GM10266 (cell line): ENCODE results near the gene TNNT3.

Source experiments
- DNase-seq: peaks from one replicate; pipeline ENCODE4 v3.0.0; 2012; ENCODE audit errors: extremely low spot score
- TF ChIP-seq, protein P1 (sequence below): IDR thresholded peaks from 2 replicates; pipeline ENCODE4 v1.5.1; 2012; ENCODE audit warnings: mild to moderate bottlenecking, low read depth; ENCODE audit not compliant: control insufficient read depth, insufficient read depth; ENCODE audit errors: missing control alignments

Gene TNNT3

DNA sequence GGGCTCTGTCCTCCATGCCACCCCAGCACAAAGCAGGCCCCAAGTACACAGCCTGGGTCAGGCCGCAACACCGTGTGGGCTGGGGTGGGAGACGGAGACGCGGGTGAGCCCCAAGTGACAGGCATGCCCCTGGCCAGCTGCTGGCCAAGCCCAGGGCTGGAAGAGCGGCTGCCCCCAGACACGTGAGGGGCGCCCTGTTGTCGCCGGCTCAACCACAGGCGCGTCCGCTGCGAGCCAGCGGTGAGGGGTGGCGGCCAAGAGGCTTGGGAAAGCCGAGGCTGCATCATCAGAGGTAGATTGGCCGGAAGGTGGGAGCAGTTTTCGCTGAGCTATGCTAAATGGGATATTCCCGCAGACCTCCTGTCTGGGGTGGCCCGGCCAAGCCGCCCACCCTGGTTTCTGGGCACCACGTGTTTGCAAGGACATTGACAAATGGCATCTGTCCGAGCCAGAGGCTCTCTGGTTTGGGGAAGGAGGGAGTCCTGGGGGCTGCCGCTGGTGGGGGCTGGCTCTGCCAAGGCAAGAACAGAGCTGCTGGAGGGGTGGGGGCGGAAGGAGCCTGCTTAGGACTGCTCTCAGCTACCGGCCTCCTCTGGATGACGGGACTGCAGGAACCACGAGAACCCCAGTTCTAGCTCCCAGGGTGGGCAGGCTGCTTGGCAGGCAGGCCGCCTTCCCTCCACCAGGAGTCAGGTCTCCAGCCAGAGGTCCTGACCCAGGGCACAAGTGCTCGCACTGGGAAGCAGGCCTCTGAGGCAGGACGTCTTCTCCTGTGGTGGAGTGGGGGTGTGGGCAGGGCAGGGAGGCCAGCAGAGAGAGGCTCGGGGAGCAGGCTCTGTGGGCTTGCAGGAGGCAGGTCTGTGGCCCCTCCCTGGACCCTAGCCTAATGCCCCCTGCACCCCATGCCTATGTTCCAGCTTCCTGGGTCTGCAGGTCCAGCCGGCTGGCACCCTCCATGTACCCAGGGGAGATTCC is 28.4 kb upstream of the TNNT3 start:
- TF ChIP-seq, protein P1, sequence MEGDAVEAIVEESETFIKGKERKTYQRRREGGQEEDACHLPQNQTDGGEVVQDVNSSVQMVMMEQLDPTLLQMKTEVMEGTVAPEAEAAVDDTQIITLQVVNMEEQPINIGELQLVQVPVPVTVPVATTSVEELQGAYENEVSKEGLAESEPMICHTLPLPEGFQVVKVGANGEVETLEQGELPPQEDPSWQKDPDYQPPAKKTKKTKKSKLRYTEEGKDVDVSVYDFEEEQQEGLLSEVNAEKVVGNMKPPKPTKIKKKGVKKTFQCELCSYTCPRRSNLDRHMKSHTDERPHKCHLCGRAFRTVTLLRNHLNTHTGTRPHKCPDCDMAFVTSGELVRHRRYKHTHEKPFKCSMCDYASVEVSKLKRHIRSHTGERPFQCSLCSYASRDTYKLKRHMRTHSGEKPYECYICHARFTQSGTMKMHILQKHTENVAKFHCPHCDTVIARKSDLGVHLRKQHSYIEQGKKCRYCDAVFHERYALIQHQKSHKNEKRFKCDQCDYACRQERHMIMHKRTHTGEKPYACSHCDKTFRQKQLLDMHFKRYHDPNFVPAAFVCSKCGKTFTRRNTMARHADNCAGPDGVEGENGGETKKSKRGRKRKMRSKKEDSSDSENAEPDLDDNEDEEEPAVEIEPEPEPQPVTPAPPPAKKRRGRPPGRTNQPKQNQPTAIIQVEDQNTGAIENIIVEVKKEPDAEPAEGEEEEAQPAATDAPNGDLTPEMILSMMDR: no peak
- peak; percentile 38 for DNase-seq

DNA sequence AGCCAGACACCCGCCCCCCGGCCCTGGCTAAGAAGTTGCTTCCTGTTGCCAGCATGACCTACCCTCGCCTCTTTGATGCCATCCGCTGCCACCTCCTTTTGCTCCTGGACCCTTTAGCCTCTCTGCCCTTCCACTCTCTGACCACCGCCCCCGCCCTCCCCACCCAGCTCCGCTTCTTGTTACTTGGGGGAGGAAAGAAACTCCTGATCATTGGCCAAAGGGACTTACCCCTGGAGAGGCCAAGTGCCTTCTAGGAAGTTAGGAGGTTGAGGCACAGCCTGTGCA is 27.7 kb upstream of the TNNT3 start, which contains the start of gene PRR33:
Gene PRR33 (minus strand): TSS at position 65 of the 285 bp plus-strand sequence. CDS start 1,311 bp downstream, outside the sequence.
- DNase-seq: no peak
- TF ChIP-seq, protein P1: no peak

DNA sequence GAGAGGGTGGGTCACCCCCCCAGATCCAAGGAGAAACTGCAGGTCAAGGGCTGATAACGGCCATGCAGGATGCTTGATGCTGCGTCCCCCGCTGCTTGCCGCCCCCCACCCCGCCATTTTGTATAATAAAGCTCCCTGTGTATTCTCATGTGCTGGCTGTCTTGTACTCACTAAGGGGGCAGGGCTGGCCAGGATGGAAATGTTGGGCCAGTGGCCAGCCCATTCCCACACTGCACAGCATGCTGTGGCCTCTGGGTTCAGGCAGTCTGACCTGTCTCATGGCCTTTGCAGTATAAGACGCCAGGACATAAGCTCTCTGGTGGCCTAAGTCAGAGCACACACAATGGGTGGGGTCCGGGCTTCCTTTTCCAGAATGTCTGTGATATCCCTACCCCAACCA is 27.4 kb upstream of the TNNT3 start:
- no peak for DNase-seq

DNA sequence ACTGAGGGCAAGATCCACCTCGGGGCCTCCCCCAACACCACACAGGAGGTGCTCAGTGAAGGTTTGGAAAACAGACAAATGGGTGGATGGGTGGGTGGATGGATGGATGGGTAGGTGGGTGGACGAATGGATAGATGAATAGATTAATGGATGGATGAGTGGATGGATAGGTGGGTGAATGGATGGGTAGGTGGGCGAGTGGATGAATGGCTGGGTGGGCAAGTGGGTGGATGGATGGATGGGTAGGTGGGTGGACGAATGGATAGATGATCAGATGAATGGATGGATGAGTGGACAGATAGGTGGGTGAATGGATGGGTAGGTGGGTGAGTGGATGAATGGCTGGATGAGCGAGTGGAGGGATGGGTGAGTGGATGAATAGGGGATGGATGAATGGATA is 26.9 kb upstream of the TNNT3 start:
- TF ChIP-seq, protein P1: no peak
- no peak for DNase-seq

More for the DNA sequence above, 27.4 kb upstream of the TNNT3 start:
- TF ChIP-seq, protein P1: no peak

DNA sequence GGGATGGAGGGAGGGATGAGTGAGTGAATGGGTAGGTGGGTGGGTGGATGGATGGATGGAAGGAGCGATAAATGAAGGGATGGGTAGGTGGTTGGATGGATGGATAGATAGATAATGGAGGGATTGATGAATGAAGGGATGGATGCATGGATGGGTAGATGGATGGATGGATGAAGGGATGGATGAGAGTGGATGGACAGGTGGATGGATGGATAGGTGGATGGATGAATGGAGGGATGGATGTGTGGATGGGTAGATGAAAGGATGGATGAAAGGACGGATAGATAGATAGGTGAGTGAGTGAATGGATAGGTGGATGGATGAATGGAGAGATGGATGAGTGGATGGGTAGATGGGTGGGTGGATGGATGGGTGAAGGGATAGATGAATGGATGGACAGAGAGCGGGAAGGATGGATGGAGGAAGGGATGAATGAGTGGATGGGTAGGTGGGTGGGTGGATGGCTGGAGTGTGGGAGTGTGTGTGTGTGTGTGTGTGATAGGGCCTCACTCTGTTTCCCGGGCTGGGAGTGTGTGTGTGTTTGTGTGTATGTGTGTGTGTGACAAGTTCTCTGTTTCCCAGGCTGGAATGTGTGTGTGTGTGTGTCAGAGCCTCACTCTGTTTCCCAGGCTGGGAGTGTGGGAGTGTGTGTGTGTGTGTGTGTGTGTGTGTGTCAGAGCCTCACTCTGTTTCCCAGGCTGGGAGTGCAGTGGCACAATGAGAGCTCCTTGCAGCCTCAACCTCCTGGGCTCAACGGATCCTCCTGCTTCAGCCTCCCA is 25.7 kb upstream of the TNNT3 start:
- TF ChIP-seq, protein P1: no peak

DNA sequence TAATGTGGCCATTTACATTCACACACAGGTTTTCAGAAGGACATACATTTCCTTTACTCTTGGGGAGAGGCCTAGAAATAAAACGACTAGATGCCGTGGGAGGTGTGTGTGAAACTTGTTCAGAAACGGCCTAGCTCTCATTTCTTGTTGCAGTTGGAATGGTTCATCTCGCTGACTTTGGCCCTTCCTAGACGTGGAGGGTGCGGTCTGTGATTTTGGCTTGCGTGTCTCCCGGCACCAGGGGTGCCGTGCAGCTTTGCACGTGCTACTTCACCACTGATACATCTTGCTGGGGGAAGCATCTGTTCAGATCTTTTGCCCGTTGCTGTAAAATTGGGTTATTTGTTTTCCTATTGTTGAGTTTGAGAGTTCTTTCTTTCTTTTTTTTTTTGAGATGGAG is 24.7 kb upstream of the TNNT3 start:
- TF ChIP-seq, protein P1: no peak
- no peak for DNase-seq

More for the DNA sequence above, 25.7 kb upstream of the TNNT3 start:
- DNase-seq: no peak

DNA sequence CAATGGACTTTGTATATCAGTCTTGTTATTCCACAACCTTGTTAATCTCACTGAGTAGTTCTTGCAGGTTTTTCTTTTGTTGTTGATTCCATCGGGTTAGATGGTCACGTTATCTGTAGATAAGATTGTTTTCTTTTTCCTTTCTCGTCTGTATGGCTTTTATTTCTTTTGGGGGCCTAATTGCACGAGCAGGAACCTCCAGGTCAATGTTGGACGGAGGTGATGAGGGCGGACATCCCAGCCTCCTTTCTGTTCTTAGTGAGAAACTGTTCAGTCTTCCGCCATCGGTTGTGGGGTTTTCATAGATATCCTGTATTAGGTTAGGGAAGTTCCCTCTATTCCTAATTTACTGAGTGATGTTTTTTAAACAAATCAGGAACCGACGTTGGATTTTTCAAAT is 23.0 kb upstream of the TNNT3 start:
- TF ChIP-seq, protein P1: no peak

More for the DNA sequence above, 23.0 kb upstream of the TNNT3 start:
- no peak for DNase-seq
